ENCODE measurements around the gene ITIH5. TPM values are rescaled to one million over a fixed set of nuclear protein-coding genes. Genes with fewer than 3 reads are reported as not detected.

Gene ITIH5
- total and polyA plus RNA-seq, 2 donors (not counting 1 experiment from before 2014, with no cell fraction given) = not detected

GRCh38 chr10:7537126-7537525 is 129.6 kb downstream of the ITIH5 start:
- TF ChIP-seq EZH2 (IDR thresholded peaks at IDR 0.05; ENCODE audit: borderline replicate concordance, insufficient read depth, low read depth, low read length, poor library complexity, severe bottlenecking) = no peak
- TF ChIP-seq, protein P1, sequence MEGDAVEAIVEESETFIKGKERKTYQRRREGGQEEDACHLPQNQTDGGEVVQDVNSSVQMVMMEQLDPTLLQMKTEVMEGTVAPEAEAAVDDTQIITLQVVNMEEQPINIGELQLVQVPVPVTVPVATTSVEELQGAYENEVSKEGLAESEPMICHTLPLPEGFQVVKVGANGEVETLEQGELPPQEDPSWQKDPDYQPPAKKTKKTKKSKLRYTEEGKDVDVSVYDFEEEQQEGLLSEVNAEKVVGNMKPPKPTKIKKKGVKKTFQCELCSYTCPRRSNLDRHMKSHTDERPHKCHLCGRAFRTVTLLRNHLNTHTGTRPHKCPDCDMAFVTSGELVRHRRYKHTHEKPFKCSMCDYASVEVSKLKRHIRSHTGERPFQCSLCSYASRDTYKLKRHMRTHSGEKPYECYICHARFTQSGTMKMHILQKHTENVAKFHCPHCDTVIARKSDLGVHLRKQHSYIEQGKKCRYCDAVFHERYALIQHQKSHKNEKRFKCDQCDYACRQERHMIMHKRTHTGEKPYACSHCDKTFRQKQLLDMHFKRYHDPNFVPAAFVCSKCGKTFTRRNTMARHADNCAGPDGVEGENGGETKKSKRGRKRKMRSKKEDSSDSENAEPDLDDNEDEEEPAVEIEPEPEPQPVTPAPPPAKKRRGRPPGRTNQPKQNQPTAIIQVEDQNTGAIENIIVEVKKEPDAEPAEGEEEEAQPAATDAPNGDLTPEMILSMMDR (IDR thresholded peaks at IDR 0.05) = no peak
- H3K36me3 ChIP-seq (replicated peaks in 1 of 2; ENCODE audit: control extremely low read depth in 1 of 2, control insufficient read depth in 1 of 2, extremely low read depth in 1 of 2, insufficient read depth in 2 of 2, low read length in 1 of 2) = no peaks in the 10 kb centered on the region
- no peak overlapping the region for H2AFZ ChIP-seq (ENCODE audit: insufficient read depth, low read depth, low read length, poor library complexity, severe bottlenecking)
- peaks cover 13% of the 10 kb centered on the region for H3K27me3 Mint-ChIP-seq
- ChIA-PET POLR2A (no interaction called here), CTCF (interaction anchor here (1.2 to 1.6 kb wide), 2 partner anchors 12 to 14 kb away, joined by 3 to 6 read pairs; no protein-coding TSS in a partner anchor)
- no peak overlapping the region for H3K27ac ChIP-seq (ENCODE audit: low read length in 2 of 2)
- no CpG with 5 or more reads among the region's 3 CpGs for WGBS (ENCODE audit: insufficient coverage)
- DNase-seq (no peak), ATAC-seq (ENCODE audit: low read depth) (no peak)
- H3K4me1 ChIP-seq (ENCODE audit: control insufficient read depth in 2 of 2, insufficient read depth in 2 of 2, low read length in 2 of 2) = no peaks in the 10 kb centered on the region
- peaks cover 6% of the 10 kb centered on the region for H3K9me3 Mint-ChIP-seq (ENCODE audit: insufficient read depth)
- intact Hi-C loops (cut with micrococcal nuclease) = no loop called here
- no peak overlapping the region for H3K4me3 Mint-ChIP-seq
- no peak overlapping the region for H3K4me2 ChIP-seq (replicated peaks; ENCODE audit: low read depth, low read length, poor library complexity, severe bottlenecking)
- no peaks in the 10 kb centered on the region for H3K79me2 ChIP-seq (ENCODE audit: control insufficient read depth, insufficient read depth, low read length)
- no peaks in the 10 kb centered on the region for H3K27me3 ChIP-seq (replicated peaks in 1 of 4; ENCODE audit: control extremely low read depth in 1 of 4, control insufficient read depth in 3 of 4, insufficient read depth in 4 of 4, low read length in 3 of 4)
- H4K20me1 ChIP-seq (ENCODE audit: control insufficient read depth, insufficient read depth, low read length, poor library complexity, severe bottlenecking) = no peaks in the 10 kb centered on the region
- no peak overlapping the region for H3K27ac Mint-ChIP-seq
- H3K4me3 ChIP-seq (ENCODE audit: control extremely low read depth in 1 of 5, extremely low read depth in 1 of 5, insufficient read depth in 1 of 5, low read depth in 2 of 5, low read length in 4 of 5) = no peak overlapping the region
- no peak overlapping the region for H3K9ac ChIP-seq (ENCODE audit: low read length)
- H3K9me3 ChIP-seq (ENCODE audit: control extremely low read depth in 1 of 3, control insufficient read depth in 2 of 3, insufficient read depth in 1 of 3, low read length in 2 of 3) = peaks cover 0 to 4% (median 0%) of the 10 kb centered on the region in 3 donors
- no peaks in the 10 kb centered on the region for H3K4me1 Mint-ChIP-seq

DNA sequence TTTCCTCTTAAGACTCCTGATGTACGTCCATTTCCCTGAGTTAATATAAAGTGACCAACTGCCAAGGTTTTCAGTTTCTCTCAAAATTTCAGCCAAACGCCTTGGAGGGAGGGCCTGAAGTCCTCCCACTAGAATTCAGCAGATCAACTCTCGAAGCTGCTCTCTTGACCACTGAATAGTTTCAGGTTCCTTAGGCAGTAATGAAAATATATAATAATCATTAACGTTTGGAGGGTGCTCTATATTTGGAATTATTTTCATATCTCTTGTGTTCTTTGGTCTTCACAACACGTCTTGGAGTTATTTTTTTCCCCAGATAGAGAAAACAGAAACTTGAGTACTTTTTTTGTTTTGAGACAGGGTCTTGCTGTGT is 132.3 kb downstream of the ITIH5 start:
- Mint-ChIP-seq H3K27me3 (peaks cover 29% of the 10 kb centered on the region), H3K4me3 (no peak overlapping the region), H3K4me1 (no peaks in the 10 kb centered on the region), H3K27ac (no peak overlapping the region), H3K9me3 (ENCODE audit: insufficient read depth) (peaks cover 6% of the 10 kb centered on the region)
- POLR2A ChIA-PET = no interaction called here
- Histone ChIP-seq H3K9me3 (ENCODE audit: control extremely low read depth in 1 of 3, control insufficient read depth in 2 of 3, insufficient read depth in 1 of 3, low read length in 2 of 3) (peaks cover 0 to 4% (median 0%) of the 10 kb centered on the region in 3 donors), H4K20me1 (ENCODE audit: control insufficient read depth, insufficient read depth, low read length, poor library complexity, severe bottlenecking) (no peaks in the 10 kb centered on the region), H3K4me2 (replicated peaks; ENCODE audit: low read depth, low read length, poor library complexity, severe bottlenecking) (no peak overlapping the region), H3K27me3 (replicated peaks in 1 of 4; ENCODE audit: control extremely low read depth in 1 of 4, control insufficient read depth in 3 of 4, insufficient read depth in 4 of 4, low read length in 3 of 4) (peaks cover 0 to 6% (median 2%) of the 10 kb centered on the region in 4 experiments), H3K9ac (ENCODE audit: low read length) (no peak overlapping the region), H2AFZ (ENCODE audit: insufficient read depth, low read depth, low read length, poor library complexity, severe bottlenecking) (no peak overlapping the region), H3K36me3 (replicated peaks in 1 of 2; ENCODE audit: control extremely low read depth in 1 of 2, control insufficient read depth in 1 of 2, extremely low read depth in 1 of 2, insufficient read depth in 2 of 2, low read length in 1 of 2) (no peaks in the 10 kb centered on the region), H3K4me1 (ENCODE audit: control insufficient read depth in 2 of 2, insufficient read depth in 2 of 2, low read length in 2 of 2) (no peaks in the 10 kb centered on the region), H3K27ac (ENCODE audit: low read length in 2 of 2) (no peak overlapping the region), H3K4me3 (ENCODE audit: control extremely low read depth in 1 of 5, extremely low read depth in 1 of 5, insufficient read depth in 1 of 5, low read depth in 2 of 5, low read length in 4 of 5) (no peak overlapping the region), H3K79me2 (ENCODE audit: control insufficient read depth, insufficient read depth, low read length) (no peaks in the 10 kb centered on the region)
- CTCF ChIA-PET = interaction anchor here (1.4 to 1.6 kb wide), 2 partner anchors 9 to 11 kb away, joined by 4 to 10 read pairs; no protein-coding TSS in a partner anchor
- WGBS (ENCODE audit: insufficient coverage) = 60% methylated on average over 1 of the region's 5 CpGs
- TF ChIP-seq, protein P1 (IDR thresholded peaks at IDR 0.05) = no peak
- no peak for TF ChIP-seq EZH2 (IDR thresholded peaks at IDR 0.05; ENCODE audit: borderline replicate concordance, insufficient read depth, low read depth, low read length, poor library complexity, severe bottlenecking)
- ATAC-seq (ENCODE audit: low read depth) (no peak), DNase-seq (no peak)
- intact Hi-C loops (cut with micrococcal nuclease) = no loop called here
